ENCODE data around the gene UBA52.

Gene UBA52

GRCh38 chr19:18616023-18616422 is 44.4 kb downstream of the UBA52 start:
- Histone ChIP-seq H3K36me3 (ENCODE audit: low read depth) (no peaks in the 10 kb centered on the region), H3K9me3 (ENCODE audit: severe bottlenecking) (no peaks in the 10 kb centered on the region), H3K27ac (ENCODE audit: poor library complexity, severe bottlenecking) (no peak overlapping the region), H3K27me3 (ENCODE audit: insufficient read depth, poor library complexity, severe bottlenecking) (peaks cover 39% of the 10 kb centered on the region), H3K4me3 (ENCODE audit: severe bottlenecking) (no peak overlapping the region), H3K4me1 (ENCODE audit: insufficient read depth, poor library complexity, severe bottlenecking) (no peaks in the 10 kb centered on the region)
- no peak for TF ChIP-seq CTCF (IDR thresholded peaks at IDR 0.05; ENCODE audit: poor library complexity, severe bottlenecking)
- ATAC-seq (ENCODE audit: low read depth) (no peak), DNase-seq (ENCODE audit: low spot score) (no peak)

DNA sequence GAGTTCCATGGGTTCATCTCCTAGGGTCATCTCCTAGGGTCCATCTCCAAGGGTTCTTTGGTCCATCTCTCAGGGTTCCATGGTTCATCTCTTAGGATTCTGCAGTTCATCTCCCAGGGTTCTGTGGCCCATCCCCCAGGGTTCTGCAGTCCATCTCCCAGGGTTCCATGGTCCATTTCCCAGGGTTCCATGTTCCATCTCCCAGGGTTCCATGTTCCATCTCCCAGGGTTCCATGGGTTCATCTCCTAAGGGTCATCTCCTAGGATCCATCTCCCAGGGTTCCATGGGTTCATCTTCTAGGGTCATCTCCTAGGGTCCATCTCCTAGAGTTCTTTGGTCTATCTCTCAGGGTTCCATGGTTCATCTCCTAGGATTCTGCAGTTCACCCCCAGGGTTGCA is 45.9 kb downstream of the UBA52 start:
- Histone ChIP-seq H3K36me3 (ENCODE audit: low read depth) (no peaks in the 10 kb centered on the region), H3K9me3 (ENCODE audit: severe bottlenecking) (no peaks in the 10 kb centered on the region), H3K27me3 (ENCODE audit: insufficient read depth, poor library complexity, severe bottlenecking) (peaks cover 25% of the 10 kb centered on the region), H3K4me1 (ENCODE audit: insufficient read depth, poor library complexity, severe bottlenecking) (no peaks in the 10 kb centered on the region), H3K27ac (ENCODE audit: poor library complexity, severe bottlenecking) (no peak overlapping the region), H3K4me3 (ENCODE audit: severe bottlenecking) (no peak overlapping the region)
- TF ChIP-seq CTCF (IDR thresholded peaks at IDR 0.05; ENCODE audit: poor library complexity, severe bottlenecking) = no peak
- ATAC-seq (ENCODE audit: low read depth) = no peak
- DNase-seq (ENCODE audit: low spot score) = no peak

DNA sequence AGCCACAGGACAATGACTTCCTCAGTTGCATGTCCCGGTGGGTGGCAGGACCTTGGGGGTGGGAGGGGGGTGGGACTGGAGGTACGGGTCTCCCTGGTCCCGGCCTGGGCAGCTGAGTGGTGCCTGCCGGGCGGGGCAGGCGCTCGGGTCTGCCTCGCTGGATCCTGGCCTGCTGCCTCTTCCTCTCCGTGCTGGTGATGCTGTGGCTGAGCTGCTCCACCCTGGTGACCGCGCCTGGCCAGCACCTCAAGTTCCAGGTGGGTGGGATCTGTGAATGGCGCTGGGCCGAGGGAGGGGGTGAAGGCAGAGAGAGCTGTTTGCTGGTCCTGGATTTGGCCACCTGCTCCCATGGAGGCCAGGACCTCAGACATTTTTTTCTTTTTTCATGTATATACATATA is 46.6 kb downstream of the UBA52 start:
- H3K36me3 ChIP-seq (ENCODE audit: low read depth) = no peaks in the 10 kb centered on the region
- no peaks in the 10 kb centered on the region for H3K4me1 ChIP-seq (ENCODE audit: insufficient read depth, poor library complexity, severe bottlenecking)
- H3K27ac ChIP-seq (ENCODE audit: poor library complexity, severe bottlenecking) = no peak overlapping the region
- no peaks in the 10 kb centered on the region for H3K9me3 ChIP-seq (ENCODE audit: severe bottlenecking)
- no peak for ATAC-seq (ENCODE audit: low read depth)
- no peak for DNase-seq (ENCODE audit: low spot score)
- H3K27me3 ChIP-seq (ENCODE audit: insufficient read depth, poor library complexity, severe bottlenecking) = peaks cover 18% of the 10 kb centered on the region
- no peak for TF ChIP-seq CTCF (IDR thresholded peaks at IDR 0.05; ENCODE audit: poor library complexity, severe bottlenecking)
- H3K4me3 ChIP-seq (ENCODE audit: severe bottlenecking) = no peak overlapping the region

GRCh38 chr19:18620311-18620710 is 48.7 kb downstream of the UBA52 start:
- H3K9me3 ChIP-seq (ENCODE audit: severe bottlenecking) = no peaks in the 10 kb centered on the region
- no peaks in the 10 kb centered on the region for H3K27me3 ChIP-seq (ENCODE audit: insufficient read depth, poor library complexity, severe bottlenecking)
- H3K4me1 ChIP-seq (ENCODE audit: insufficient read depth, poor library complexity, severe bottlenecking) = no peaks in the 10 kb centered on the region
- H3K36me3 ChIP-seq (ENCODE audit: low read depth) = no peaks in the 10 kb centered on the region
- ATAC-seq (ENCODE audit: low read depth) (no peak), DNase-seq (ENCODE audit: low spot score) (no peak)
- no peak for TF ChIP-seq CTCF (IDR thresholded peaks at IDR 0.05; ENCODE audit: poor library complexity, severe bottlenecking)
- no peak overlapping the region for H3K27ac ChIP-seq (ENCODE audit: poor library complexity, severe bottlenecking)
- no peak overlapping the region for H3K4me3 ChIP-seq (ENCODE audit: severe bottlenecking)

DNA sequence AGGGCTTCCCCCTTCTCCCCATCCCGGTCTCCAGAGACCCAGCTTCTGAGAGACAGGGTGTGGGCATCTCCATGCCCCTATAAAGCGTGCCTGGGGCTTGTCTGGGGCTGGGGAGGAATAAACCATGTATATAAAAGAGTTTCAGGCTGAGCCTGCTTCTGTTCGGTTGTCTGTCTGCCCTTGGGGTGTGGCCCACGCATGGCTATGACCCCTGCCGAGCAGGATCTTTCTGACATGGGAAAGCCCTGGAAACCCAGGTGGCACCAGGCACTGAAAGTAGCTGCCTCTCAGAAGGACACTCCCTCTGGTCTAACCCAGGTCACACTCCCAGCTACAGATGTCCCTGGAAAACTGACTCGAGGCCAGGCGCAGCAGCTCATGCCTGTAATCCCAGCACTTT is 49.2 kb downstream of the UBA52 start:
- ATAC-seq (ENCODE audit: low read depth) = no peak
- no peaks in the 10 kb centered on the region for H3K4me1 ChIP-seq (ENCODE audit: insufficient read depth, poor library complexity, severe bottlenecking)
- no peak for DNase-seq (ENCODE audit: low spot score)
- no peaks in the 10 kb centered on the region for H3K27me3 ChIP-seq (ENCODE audit: insufficient read depth, poor library complexity, severe bottlenecking)
- no peak overlapping the region for H3K27ac ChIP-seq (ENCODE audit: poor library complexity, severe bottlenecking)
- no peaks in the 10 kb centered on the region for H3K9me3 ChIP-seq (ENCODE audit: severe bottlenecking)
- no peaks in the 10 kb centered on the region for H3K36me3 ChIP-seq (ENCODE audit: low read depth)
- no peak for TF ChIP-seq CTCF (IDR thresholded peaks at IDR 0.05; ENCODE audit: poor library complexity, severe bottlenecking)
- H3K4me3 ChIP-seq (ENCODE audit: severe bottlenecking) = no peak overlapping the region
